Measurements from ENCODE around the gene SNRNP48. TPM values are rescaled to one million over a fixed set of nuclear protein-coding genes. Genes with fewer than 3 reads are reported as not detected.

The SNRNP48 gene
- total and polyA plus RNA-seq, 10 of the 15 experiments (the other 5 are each of a cell fraction or from before 2014, with no cell fraction given), result 3.2 to 14.4 (median 8.9) TPM

GRCh38 chr6:7658543-7658942, 68.5 kb downstream of the SNRNP48 start:
- Histone ChIP-seq H3K79me2 (ENCODE audit: control insufficient read depth, insufficient read depth, low read length) (no peaks in the 10 kb centered on the region), H3K27ac (ENCODE audit: control insufficient read depth, insufficient read depth) (no peak overlapping the region), H3K4me1 (ENCODE audit: control insufficient read depth, insufficient read depth, low read length) (no peaks in the 10 kb centered on the region), H2AFZ (ENCODE audit: control insufficient read depth, low read depth, low read length) (no peak overlapping the region), H3K9ac (ENCODE audit: control insufficient read depth, insufficient read depth, low read length) (no peak overlapping the region), H3K9me3 (replicated peaks; ENCODE audit: control insufficient read depth, insufficient read depth, low read length) (no peaks in the 10 kb centered on the region), H3K27me3 (replicated peaks in 1 of 2; ENCODE audit: control insufficient read depth in 2 of 2, insufficient read depth in 2 of 2, low read length in 1 of 2) (peaks cover 0 to 5% of the 10 kb centered on the region in 2 experiments; a peak in 3 of 4 replicates), H3K4me2 (ENCODE audit: control insufficient read depth, insufficient read depth) (no peak overlapping the region), H3K36me3 (ENCODE audit: control insufficient read depth in 2 of 2, insufficient read depth in 2 of 2, low read length in 1 of 2) (no peaks in the 10 kb centered on the region), H4K20me1 (ENCODE audit: control insufficient read depth, insufficient read depth) (no peaks in the 10 kb centered on the region), H3K4me3 (no peak overlapping the region)
- no peak for TF ChIP-seq SRF (IDR thresholded peaks at IDR 0.05; ENCODE audit: low read depth in 2 of 2, low read length in 2 of 2)
- no peak for TF ChIP-seq YBX1 (IDR thresholded peaks at IDR 0.05)
- RAD21 ChIA-PET (ENCODE audit: unreplicated experiment), result no interaction called here
- WGBS (ENCODE audit: insufficient coverage, insufficient replicate concordance, low lambda C conversion rate, missing lambda C conversion rate), result 25% methylated on average over 4 of the region's 4 CpGs
- DNase-seq (ENCODE audit: low read depth, low spot score), result no peak
- BruUV-seq (replicated peaks), result no TSS peak
- intact Hi-C loops (cut with micrococcal nuclease; ENCODE audit: unreplicated experiment) (no loop called here), in situ Hi-C loops (cut with MboI) (no loop called here)
- SMC1A ChIA-PET (ENCODE audit: uncharacterized antibody, unreplicated experiment), result no interaction called here
- POLR2A ChIA-PET, result interaction anchor here (0.6 kb wide), 1 partner anchor 96 kb away, joined by 3 read pairs; no protein-coding TSS in a partner anchor
- ATAC-seq, result no peak
- CTCF ChIA-PET, result no interaction called here
- FAIRE-seq, result no peak

- no peak overlapping the region for H3K4me2 ChIP-seq (ENCODE audit: control insufficient read depth, insufficient read depth)
- SMC1A ChIA-PET (ENCODE audit: uncharacterized antibody, unreplicated experiment), result no interaction called here
- H4K20me1 ChIP-seq (ENCODE audit: control insufficient read depth, insufficient read depth), result no peaks in the 10 kb centered on the region
- no peak for ATAC-seq
- POLR2A ChIA-PET, result no interaction called here
- H2AFZ ChIP-seq (ENCODE audit: control insufficient read depth, low read depth, low read length), result no peak overlapping the region
- RAD21 ChIA-PET (ENCODE audit: unreplicated experiment), result no interaction called here
- H3K36me3 ChIP-seq (ENCODE audit: control insufficient read depth in 2 of 2, insufficient read depth in 2 of 2, low read length in 1 of 2), result no peaks in the 10 kb centered on the region
- DNase-seq (ENCODE audit: low read depth, low spot score), result no peak
- peaks cover 0 to 4% of the 10 kb centered on the region in 2 experiments for H3K27me3 ChIP-seq (replicated peaks in 1 of 2; ENCODE audit: control insufficient read depth in 2 of 2, insufficient read depth in 2 of 2, low read length in 1 of 2)
- intact Hi-C loops (cut with micrococcal nuclease; ENCODE audit: unreplicated experiment), result no loop called here
- H3K79me2 ChIP-seq (ENCODE audit: control insufficient read depth, insufficient read depth, low read length), result no peaks in the 10 kb centered on the region
- no peak overlapping the region for H3K27ac ChIP-seq (ENCODE audit: control insufficient read depth, insufficient read depth)
- CTCF ChIA-PET, result no interaction called here
- no peak overlapping the region for H3K4me3 ChIP-seq
- FAIRE-seq, result no peak
- H3K9ac ChIP-seq (ENCODE audit: control insufficient read depth, insufficient read depth, low read length), result no peak overlapping the region
- in situ Hi-C loops (cut with MboI), result no loop called here
- BruUV-seq (replicated peaks), result no TSS peak
- 46% methylated on average over 3 of the region's 3 CpGs for WGBS (ENCODE audit: insufficient coverage, insufficient replicate concordance, low lambda C conversion rate, missing lambda C conversion rate)
- H3K9me3 ChIP-seq (replicated peaks; ENCODE audit: control insufficient read depth, insufficient read depth, low read length), result no peaks in the 10 kb centered on the region
- TF ChIP-seq SIN3A (IDR thresholded peaks at IDR 0.05; ENCODE audit: low read depth, low read length) (no peak), JUND (IDR thresholded peaks at IDR 0.05; ENCODE audit: low read depth, low read length) (no peak), CEBPB (IDR thresholded peaks at IDR 0.05; ENCODE audit: borderline replicate concordance in 1 of 2, low read depth in 2 of 2, low read length in 2 of 2) (peak in 1 of 2 experiments; percentile 63; a peak in 1 of 4 replicates)
- no peaks in the 10 kb centered on the region for H3K4me1 ChIP-seq (ENCODE audit: control insufficient read depth, insufficient read depth, low read length)
These were observed 71.4 kb downstream of the SNRNP48 start for GRCh38 chr6:7661364-7661763.

Other genes starting within 250 kb of the SNRNP48 start
- 0.11 TPM in 2 replicates for gene CAGE1, start 200.5 kb upstream of the SNRNP48 start, total RNA-seq (2014; rRNA removed)
- gene CAGE1, start 200.5 kb upstream of the SNRNP48 start, total RNA-seq (2014; rRNA removed; fragmentation: Illumina TruSeq; extraction: Trizol), result 0.09 TPM in 2 replicates
- 0.08 and 0.21 TPM in 2 replicates for gene CAGE1, start 200.5 kb upstream of the SNRNP48 start, total RNA-seq (2021)
- gene CAGE1, start 200.5 kb upstream of the SNRNP48 start, polyA plus RNA-seq (2011; rRNA removed), result not detected in 2 replicates
- gene CAGE1, start 200.5 kb upstream of the SNRNP48 start, polyA plus RNA-seq (2014; fragmentation: Illumina TruSeq; extraction: Trizol), result not detected in 2 replicates
- under 1 TPM in 1 of 2 experiments, not detected in 1; 0.05 TPM for gene CAGE1, start 200.5 kb upstream of the SNRNP48 start, polyA plus RNA-seq (2014; fragmentation: Nextera tagmentation; extraction: Ambion mirVana)
- gene CAGE1, start 200.5 kb upstream of the SNRNP48 start, polyA plus RNA-seq (2014; rRNA removed), result 0.03 and 0.06 TPM in 2 replicates
- under 1 TPM; 0.08 to 0.42 TPM for gene CAGE1, start 200.5 kb upstream of the SNRNP48 start, polyA plus RNA-seq (2016; fragmentation: Nextera tagmentation; extraction: Ambion mirVana)
- 36.2 and 44.6 TPM in 2 replicates for gene RIOK1, start 200.4 kb upstream of the SNRNP48 start, total RNA-seq (2014; rRNA removed)
- 29.8 and 32.0 TPM in 2 replicates for gene RIOK1, start 200.4 kb upstream of the SNRNP48 start, total RNA-seq (2014; rRNA removed; fragmentation: Illumina TruSeq; extraction: Trizol)
- gene RIOK1, start 200.4 kb upstream of the SNRNP48 start, total RNA-seq (2021), result 29.9 and 30.6 TPM in 2 replicates
- 12.2 and 16.1 TPM in 2 replicates for gene RIOK1, start 200.4 kb upstream of the SNRNP48 start, polyA plus RNA-seq (2011; rRNA removed)
- gene RIOK1, start 200.4 kb upstream of the SNRNP48 start, polyA plus RNA-seq (2014; fragmentation: Illumina TruSeq; extraction: Trizol), result 35.4 and 43.0 TPM in 2 replicates
- gene RIOK1, start 200.4 kb upstream of the SNRNP48 start, polyA plus RNA-seq (2014; fragmentation: Nextera tagmentation; extraction: Ambion mirVana), result 10 to 100 TPM; 31.0 to 40.2 TPM
- gene RIOK1, start 200.4 kb upstream of the SNRNP48 start, polyA plus RNA-seq (2014; rRNA removed), result 27.5 and 29.2 TPM in 2 replicates
- gene RIOK1, start 200.4 kb upstream of the SNRNP48 start, polyA plus RNA-seq (2016; fragmentation: Nextera tagmentation; extraction: Ambion mirVana), result 10 to 100 TPM; 35.8 to 40.3 TPM
- gene DSP, start 48.5 kb upstream of the SNRNP48 start, total RNA-seq (2014; rRNA removed), result under 0.01 TPM in 1 of 2 replicates, not detected in the other
- not detected in 2 replicates for gene DSP, start 48.5 kb upstream of the SNRNP48 start, total RNA-seq (2014; rRNA removed; fragmentation: Illumina TruSeq; extraction: Trizol)
- 0.21 and 0.36 TPM in 2 replicates for gene DSP, start 48.5 kb upstream of the SNRNP48 start, total RNA-seq (2021)
- 0.01 TPM in 1 of 2 replicates, not detected in the other for gene DSP, start 48.5 kb upstream of the SNRNP48 start, polyA plus RNA-seq (2011; rRNA removed)
- gene DSP, start 48.5 kb upstream of the SNRNP48 start, polyA plus RNA-seq (2014; fragmentation: Illumina TruSeq; extraction: Trizol), result 0.01 TPM in 1 of 2 replicates, not detected in the other
- gene DSP, start 48.5 kb upstream of the SNRNP48 start, polyA plus RNA-seq (2014; fragmentation: Nextera tagmentation; extraction: Ambion mirVana), result not detected
- not detected in 2 replicates for gene DSP, start 48.5 kb upstream of the SNRNP48 start, polyA plus RNA-seq (2014; rRNA removed)
- under 1 TPM; 0.07 to 0.23 TPM for gene DSP, start 48.5 kb upstream of the SNRNP48 start, polyA plus RNA-seq (2016; fragmentation: Nextera tagmentation; extraction: Ambion mirVana)
- 0.05 TPM in 1 of 2 replicates, not detected in the other for gene BMP6, start 135.9 kb downstream of the SNRNP48 start, total RNA-seq (2014; rRNA removed)
- 0.09 TPM in 1 of 2 replicates, not detected in the other for gene BMP6, start 135.9 kb downstream of the SNRNP48 start, total RNA-seq (2014; rRNA removed; fragmentation: Illumina TruSeq; extraction: Trizol)
- gene BMP6, start 135.9 kb downstream of the SNRNP48 start, total RNA-seq (2021), result 0.15 TPM in 1 of 2 replicates, not detected in the other
- gene BMP6, start 135.9 kb downstream of the SNRNP48 start, polyA plus RNA-seq (2011; rRNA removed), result not detected in 2 replicates
- gene BMP6, start 135.9 kb downstream of the SNRNP48 start, polyA plus RNA-seq (2014; fragmentation: Illumina TruSeq; extraction: Trizol), result not detected in 2 replicates
- under 1 TPM; 0.02 to 0.11 TPM for gene BMP6, start 135.9 kb downstream of the SNRNP48 start, polyA plus RNA-seq (2014; fragmentation: Nextera tagmentation; extraction: Ambion mirVana)
- gene BMP6, start 135.9 kb downstream of the SNRNP48 start, polyA plus RNA-seq (2014; rRNA removed), result 0.04 TPM in 1 of 2 replicates, not detected in the other
- gene BMP6, start 135.9 kb downstream of the SNRNP48 start, polyA plus RNA-seq (2016; fragmentation: Nextera tagmentation; extraction: Ambion mirVana), result under 1 TPM in 1 of 2 experiments, not detected in 1; 0.05 TPM